ENCODE measurements around the gene ARMC7.

ARMC7 gene

DNA sequence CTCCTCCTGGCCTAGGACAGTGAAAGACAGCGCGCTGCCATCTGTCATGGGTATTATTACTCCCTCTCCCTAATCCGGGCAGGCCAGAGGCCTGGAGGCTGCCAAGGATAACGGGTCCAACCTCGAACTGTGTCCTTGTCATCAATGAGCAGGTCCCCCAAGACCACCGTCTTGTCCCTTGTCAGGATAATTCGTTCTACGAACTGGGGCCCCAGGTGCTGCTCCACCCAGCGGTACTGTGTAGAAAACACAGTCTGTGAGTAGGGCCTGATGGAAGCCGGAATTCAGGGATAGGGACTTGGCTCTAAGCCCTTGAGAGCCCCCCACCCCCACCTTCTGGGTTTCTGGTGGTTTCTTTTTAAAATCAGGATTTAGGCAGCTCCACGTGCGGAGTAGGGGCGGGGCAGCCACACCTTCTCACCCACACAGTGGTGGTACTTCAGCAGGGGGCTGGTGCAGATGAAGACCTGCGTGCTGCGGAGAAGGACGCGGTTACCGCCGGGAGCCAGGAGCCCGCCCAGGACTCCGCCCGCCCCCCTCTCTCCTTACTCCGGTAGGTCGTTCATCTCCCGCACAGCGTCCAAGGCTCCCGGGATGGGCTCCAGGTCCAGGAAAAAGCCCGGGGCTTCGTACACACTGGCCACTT is 21.0 kb downstream of the ARMC7 start:
- TF ChIP-seq, protein P1, sequence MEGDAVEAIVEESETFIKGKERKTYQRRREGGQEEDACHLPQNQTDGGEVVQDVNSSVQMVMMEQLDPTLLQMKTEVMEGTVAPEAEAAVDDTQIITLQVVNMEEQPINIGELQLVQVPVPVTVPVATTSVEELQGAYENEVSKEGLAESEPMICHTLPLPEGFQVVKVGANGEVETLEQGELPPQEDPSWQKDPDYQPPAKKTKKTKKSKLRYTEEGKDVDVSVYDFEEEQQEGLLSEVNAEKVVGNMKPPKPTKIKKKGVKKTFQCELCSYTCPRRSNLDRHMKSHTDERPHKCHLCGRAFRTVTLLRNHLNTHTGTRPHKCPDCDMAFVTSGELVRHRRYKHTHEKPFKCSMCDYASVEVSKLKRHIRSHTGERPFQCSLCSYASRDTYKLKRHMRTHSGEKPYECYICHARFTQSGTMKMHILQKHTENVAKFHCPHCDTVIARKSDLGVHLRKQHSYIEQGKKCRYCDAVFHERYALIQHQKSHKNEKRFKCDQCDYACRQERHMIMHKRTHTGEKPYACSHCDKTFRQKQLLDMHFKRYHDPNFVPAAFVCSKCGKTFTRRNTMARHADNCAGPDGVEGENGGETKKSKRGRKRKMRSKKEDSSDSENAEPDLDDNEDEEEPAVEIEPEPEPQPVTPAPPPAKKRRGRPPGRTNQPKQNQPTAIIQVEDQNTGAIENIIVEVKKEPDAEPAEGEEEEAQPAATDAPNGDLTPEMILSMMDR (IDR thresholded peaks at IDR 0.05), result no peak

DNA sequence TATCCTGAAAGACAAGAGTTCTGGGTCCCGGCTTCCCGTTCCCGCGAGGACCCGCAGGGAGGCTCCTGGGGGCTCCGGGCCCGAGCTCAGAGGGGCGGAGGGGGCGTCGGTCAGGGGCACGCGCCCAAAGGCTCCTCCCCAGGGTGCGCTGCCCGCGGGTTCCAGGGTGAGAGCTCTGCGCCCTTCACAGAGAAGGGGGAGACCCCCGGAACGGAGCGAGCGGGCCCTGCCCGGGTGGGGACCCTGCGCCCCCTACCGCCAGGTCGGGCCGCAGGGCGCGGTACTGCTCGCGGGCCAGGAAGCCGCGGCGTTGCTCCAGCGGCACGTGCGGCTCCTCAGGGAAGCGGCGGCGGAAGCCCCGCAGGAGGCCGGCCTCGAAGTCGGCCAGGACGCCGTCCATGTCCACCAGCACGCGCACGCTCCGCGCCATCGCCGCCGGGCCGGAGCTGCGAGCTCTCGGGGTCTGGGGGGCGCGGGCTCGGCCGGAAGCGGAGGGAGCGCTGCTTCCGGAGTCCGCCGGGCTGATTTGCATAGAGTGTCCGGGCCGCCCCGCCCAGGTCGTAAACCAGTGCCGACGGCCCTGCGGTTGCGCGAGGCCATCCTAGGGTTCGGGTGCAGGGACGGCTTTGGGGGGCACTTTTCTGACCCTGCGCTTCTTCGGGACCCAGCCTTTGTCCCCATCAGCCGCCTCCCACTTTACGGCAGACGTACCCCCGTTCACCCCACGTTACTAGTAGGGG is 21.7 kb downstream of the ARMC7 start, which contains the start of gene NT5C:
Gene NT5C (minus strand): TSS at position 465 of the 740 bp plus-strand sequence. CDS start 35 bp downstream, at position 430.
- TF ChIP-seq, protein P1 (IDR thresholded peaks at IDR 0.05), result peak; percentile 82

DNA sequence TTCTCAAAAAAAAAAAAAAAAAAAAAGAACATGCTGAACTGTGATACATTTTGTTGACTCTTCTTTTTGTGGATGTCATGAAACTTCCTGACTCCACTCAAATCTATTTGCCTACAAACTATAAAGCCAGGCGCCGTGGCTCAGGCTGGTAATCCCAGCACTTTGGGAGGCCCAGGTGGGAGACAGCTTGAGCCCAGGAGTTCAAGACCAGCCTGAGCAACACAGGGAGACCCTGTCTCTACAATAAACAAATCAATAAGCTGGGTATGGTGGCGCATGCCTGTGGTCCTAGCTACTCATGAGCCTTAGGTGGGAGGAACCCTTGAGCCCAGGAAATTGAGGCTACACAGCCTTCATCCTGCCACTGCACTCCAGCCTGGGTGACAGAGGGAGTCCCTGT is 23.2 kb downstream of the ARMC7 start:
- TF ChIP-seq, protein P1 (IDR thresholded peaks at IDR 0.05), result no peak

DNA sequence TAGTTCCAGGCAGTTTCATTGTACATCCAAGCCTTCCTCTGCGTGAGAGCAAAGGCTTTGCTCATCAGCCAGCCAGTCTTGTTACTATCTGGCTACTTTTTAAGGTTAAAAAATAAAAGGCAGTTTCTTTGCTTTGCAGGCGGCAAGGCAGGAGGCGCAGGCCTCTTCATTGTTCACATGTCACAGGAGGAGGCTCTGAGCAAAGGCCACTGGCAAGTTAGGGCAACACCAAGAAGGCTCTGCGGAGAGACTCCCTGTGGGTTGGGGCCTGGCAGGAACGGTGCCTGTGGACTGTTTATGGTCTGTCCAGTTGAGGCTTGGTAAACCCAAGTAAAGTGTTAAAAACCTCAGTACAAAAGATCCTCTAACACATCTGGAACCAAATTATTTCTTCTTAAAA is 25.7 kb downstream of the ARMC7 start:
- TF ChIP-seq, protein P1 (IDR thresholded peaks at IDR 0.05), result no peak

DNA sequence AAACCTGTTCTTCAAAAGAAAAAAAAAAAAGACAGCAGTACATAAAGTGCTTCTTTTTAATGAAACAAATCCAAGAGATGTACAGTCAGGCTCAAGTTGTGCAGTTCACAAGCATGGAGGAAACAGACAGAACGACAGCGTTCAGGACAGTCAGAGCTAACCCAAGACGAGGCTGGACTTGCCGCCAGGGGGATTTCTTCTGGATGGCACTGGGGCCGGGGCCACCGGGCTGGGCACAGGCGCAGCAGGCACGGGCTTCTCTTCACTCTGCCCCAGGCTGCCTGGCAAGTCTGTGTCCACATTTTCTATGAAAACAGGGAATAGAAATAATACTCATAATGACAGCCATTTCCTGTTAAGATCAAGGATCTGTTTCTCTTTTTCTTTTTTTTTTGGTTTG is 26.2 kb downstream of the ARMC7 start:
- TF ChIP-seq, protein P1 (IDR thresholded peaks at IDR 0.05), result no peak

DNA sequence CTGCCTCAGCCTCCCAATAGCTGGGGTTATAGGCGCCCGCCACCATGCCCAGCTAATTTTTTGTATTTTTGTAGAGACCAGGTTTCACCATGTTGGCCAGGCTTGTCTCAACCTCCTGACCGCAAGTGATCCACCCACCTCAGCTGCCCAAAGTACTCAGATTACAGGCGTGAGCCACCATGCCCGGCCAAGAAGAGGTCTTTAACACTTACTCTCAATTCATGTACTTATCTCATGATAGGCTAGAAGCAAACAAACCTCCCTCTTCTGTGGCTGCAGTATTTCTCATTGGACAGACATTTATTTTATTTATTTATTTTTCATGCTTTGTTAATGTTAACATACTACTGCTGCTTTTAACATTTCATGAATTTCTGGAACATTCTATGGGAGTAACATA is 28.8 kb downstream of the ARMC7 start:
- TF ChIP-seq, protein P1 (IDR thresholded peaks at IDR 0.05), result no peak

DNA sequence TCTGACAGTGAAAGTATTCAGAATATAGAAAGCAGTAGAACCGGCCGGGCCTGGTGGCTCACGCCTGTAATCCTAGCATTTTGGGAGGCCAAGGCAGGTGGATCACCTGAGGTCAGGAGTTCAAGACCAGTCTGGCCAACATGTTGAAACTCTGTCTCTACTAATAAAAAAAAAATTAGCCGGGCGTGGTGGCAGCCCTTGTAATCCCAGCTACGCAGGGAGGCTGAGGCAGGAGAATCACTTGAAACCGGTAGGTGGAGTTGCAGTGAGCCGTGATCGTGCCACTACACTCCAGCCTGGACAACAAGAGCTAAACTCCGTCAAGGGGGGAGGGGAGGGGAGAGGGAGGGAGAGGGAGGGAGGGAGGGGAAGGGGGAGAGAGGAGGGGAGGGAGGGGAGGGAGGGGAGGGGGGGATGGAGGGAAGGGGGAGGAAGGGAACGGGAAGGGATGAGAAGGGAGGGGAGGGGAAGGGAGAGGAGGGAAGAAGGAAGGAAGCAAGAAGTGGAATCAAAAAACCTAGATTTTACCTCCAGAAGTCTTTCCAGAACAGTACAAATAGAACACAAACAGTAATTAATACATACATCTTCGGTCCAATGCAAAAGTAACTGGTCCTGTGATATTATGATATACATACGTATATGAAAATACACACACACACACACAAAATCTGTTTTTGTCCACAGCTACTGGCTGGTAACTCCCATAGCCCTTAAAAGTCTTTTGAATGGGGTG is 32.6 kb downstream of the ARMC7 start:
- TF ChIP-seq, protein P1 (IDR thresholded peaks at IDR 0.05), result no peak
